ES-I3 (cell line): ENCODE data around the gene ADORA3.

Experiments
- H3K36me3 ChIP-seq: 2 replicates; pipeline ENCODE4 v1.6.1; 2013; ENCODE audit warnings: mild to moderate bottlenecking, low read length, control low read depth, moderate library complexity; ENCODE audit not compliant: insufficient read depth
- H3K4me1 ChIP-seq: 2 replicates; pipeline ENCODE4 v1.6.1; 2013; ENCODE audit warnings: mild to moderate bottlenecking, control low read depth, low read length; ENCODE audit not compliant: insufficient read depth
- H3K9ac ChIP-seq: 2 replicates; pipeline ENCODE4 v1.6.1; 2013; ENCODE audit warnings: low read depth, mild to moderate bottlenecking, low read length, moderate library complexity
- H3K9me3 ChIP-seq: 2 replicates; pipeline ENCODE4 v1.6.1; 2013; ENCODE audit warnings: mild to moderate bottlenecking, low read length, moderate library complexity; ENCODE audit not compliant: control insufficient read depth, insufficient read depth

Gene ADORA3

GRCh38 chr1:111496398-111496797, 7.0 kb downstream of the ADORA3 start:
- no peak overlapping the region for H3K9ac ChIP-seq
- no peaks in the 10 kb centered on the region for H3K36me3 ChIP-seq
- no peaks in the 10 kb centered on the region for H3K4me1 ChIP-seq
- no peaks in the 10 kb centered on the region; the same call in 1 of the 2 replicates for H3K9me3 ChIP-seq

- no peaks in the 10 kb centered on the region for H3K36me3 ChIP-seq
- no peaks in the 10 kb centered on the region for H3K4me1 ChIP-seq
- no peak overlapping the region for H3K9ac ChIP-seq
- H3K9me3 ChIP-seq = no peaks in the 10 kb centered on the region
Measured at GRCh38 chr1:111491070-111491469, 12.4 kb downstream of the ADORA3 start.

- no peaks in the 10 kb centered on the region for H3K9me3 ChIP-seq
- H3K4me1 ChIP-seq = no peaks in the 10 kb centered on the region
- no peak overlapping the region for H3K9ac ChIP-seq
- no peaks in the 10 kb centered on the region for H3K36me3 ChIP-seq
Measured at GRCh38 chr1:111490220-111490619, 13.2 kb downstream of the ADORA3 start.

GRCh38 chr1:111489604-111490003, 13.8 kb downstream of the ADORA3 start:
- no peak overlapping the region for H3K9ac ChIP-seq
- no peaks in the 10 kb centered on the region for H3K36me3 ChIP-seq
- no peaks in the 10 kb centered on the region for H3K4me1 ChIP-seq
- no peaks in the 10 kb centered on the region for H3K9me3 ChIP-seq

GRCh38 chr1:111488669-111489068, 14.8 kb downstream of the ADORA3 start:
- H3K36me3 ChIP-seq = no peaks in the 10 kb centered on the region
- no peak overlapping the region for H3K9ac ChIP-seq
- H3K4me1 ChIP-seq = no peaks in the 10 kb centered on the region
- H3K9me3 ChIP-seq = no peaks in the 10 kb centered on the region

GRCh38 chr1:111487133-111487532, 16.3 kb downstream of the ADORA3 start:
- no peak overlapping the region for H3K9ac ChIP-seq

GRCh38 chr1:111486431-111486830, 17.0 kb downstream of the ADORA3 start:
- Histone ChIP-seq H3K9ac (no peak overlapping the region), H3K9me3 (no peaks in the 10 kb centered on the region), H3K36me3 (no peaks in the 10 kb centered on the region), H3K4me1 (no peaks in the 10 kb centered on the region)

More at GRCh38 chr1:111487133-111487532, 16.3 kb downstream of the ADORA3 start:
- Histone ChIP-seq H3K4me1 (no peaks in the 10 kb centered on the region), H3K36me3 (no peaks in the 10 kb centered on the region), H3K9me3 (no peaks in the 10 kb centered on the region)

- no peaks in the 10 kb centered on the region for H3K36me3 ChIP-seq
- H3K9ac ChIP-seq = no peak overlapping the region
- H3K4me1 ChIP-seq = no peaks in the 10 kb centered on the region
- H3K9me3 ChIP-seq = no peaks in the 10 kb centered on the region
Measured at GRCh38 chr1:111484391-111485026, 18.9 kb downstream of the ADORA3 start.

GRCh38 chr1:111483876-111484275, 19.6 kb downstream of the ADORA3 start:
- no peaks in the 10 kb centered on the region for H3K36me3 ChIP-seq
- no peaks in the 10 kb centered on the region for H3K4me1 ChIP-seq
- H3K9ac ChIP-seq = no peak overlapping the region
- no peaks in the 10 kb centered on the region for H3K9me3 ChIP-seq

- H3K36me3 ChIP-seq = no peaks in the 10 kb centered on the region
- H3K4me1 ChIP-seq = no peaks in the 10 kb centered on the region
- H3K9me3 ChIP-seq = no peaks in the 10 kb centered on the region
- H3K9ac ChIP-seq = no peak overlapping the region
Measured at GRCh38 chr1:111483166-111483565, 20.3 kb downstream of the ADORA3 start.

GRCh38 chr1:111481387-111482221, 21.8 kb downstream of the ADORA3 start:
- no peaks in the 10 kb centered on the region for H3K9me3 ChIP-seq
- no peaks in the 10 kb centered on the region for H3K4me1 ChIP-seq
- H3K36me3 ChIP-seq = no peaks in the 10 kb centered on the region
- no peak overlapping the region for H3K9ac ChIP-seq

- Histone ChIP-seq H3K9me3 (no peaks in the 10 kb centered on the region), H3K9ac (no peak overlapping the region), H3K4me1 (no peaks in the 10 kb centered on the region), H3K36me3 (no peaks in the 10 kb centered on the region)
Measured at GRCh38 chr1:111480674-111481073, 22.8 kb downstream of the ADORA3 start.

- Histone ChIP-seq H3K9me3 (no peaks in the 10 kb centered on the region), H3K9ac (no peak overlapping the region), H3K36me3 (no peaks in the 10 kb centered on the region), H3K4me1 (no peaks in the 10 kb centered on the region)
Measured at GRCh38 chr1:111476761-111477309, 26.6 kb downstream of the ADORA3 start.

GRCh38 chr1:111476214-111476613, 27.2 kb downstream of the ADORA3 start:
- Histone ChIP-seq H3K9ac (no peak overlapping the region), H3K9me3 (no peaks in the 10 kb centered on the region), H3K4me1 (no peaks in the 10 kb centered on the region), H3K36me3 (no peaks in the 10 kb centered on the region)

- Histone ChIP-seq H3K9ac (no peak overlapping the region), H3K4me1 (no peaks in the 10 kb centered on the region), H3K36me3 (no peaks in the 10 kb centered on the region; the same call in 1 of the 2 replicates), H3K9me3 (no peaks in the 10 kb centered on the region)
Measured at GRCh38 chr1:111475701-111476100, 27.7 kb downstream of the ADORA3 start.
